ENCODE results near the gene DUS1L.

DNA sequence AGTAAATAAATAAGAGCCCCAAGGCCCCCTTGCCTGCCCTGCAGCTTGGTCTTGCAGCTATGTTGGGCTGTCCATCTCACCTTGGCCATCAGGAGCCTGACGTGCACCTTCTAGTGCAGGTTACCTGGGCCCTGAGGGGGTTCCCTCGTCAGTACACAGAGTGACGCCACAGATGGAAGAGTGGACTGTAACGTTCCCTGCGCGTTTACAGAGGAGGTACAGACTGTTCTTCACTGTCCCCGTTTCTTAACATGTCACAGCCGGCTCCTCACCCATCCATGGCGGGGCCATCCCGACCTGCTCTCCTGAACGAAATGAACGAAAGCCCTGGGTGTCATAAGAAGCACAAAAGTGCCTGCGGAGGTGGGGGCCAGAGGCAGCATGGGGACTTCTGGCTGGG lies 48.3 kb upstream of the DUS1L start:
- TF ChIP-seq, protein P1, sequence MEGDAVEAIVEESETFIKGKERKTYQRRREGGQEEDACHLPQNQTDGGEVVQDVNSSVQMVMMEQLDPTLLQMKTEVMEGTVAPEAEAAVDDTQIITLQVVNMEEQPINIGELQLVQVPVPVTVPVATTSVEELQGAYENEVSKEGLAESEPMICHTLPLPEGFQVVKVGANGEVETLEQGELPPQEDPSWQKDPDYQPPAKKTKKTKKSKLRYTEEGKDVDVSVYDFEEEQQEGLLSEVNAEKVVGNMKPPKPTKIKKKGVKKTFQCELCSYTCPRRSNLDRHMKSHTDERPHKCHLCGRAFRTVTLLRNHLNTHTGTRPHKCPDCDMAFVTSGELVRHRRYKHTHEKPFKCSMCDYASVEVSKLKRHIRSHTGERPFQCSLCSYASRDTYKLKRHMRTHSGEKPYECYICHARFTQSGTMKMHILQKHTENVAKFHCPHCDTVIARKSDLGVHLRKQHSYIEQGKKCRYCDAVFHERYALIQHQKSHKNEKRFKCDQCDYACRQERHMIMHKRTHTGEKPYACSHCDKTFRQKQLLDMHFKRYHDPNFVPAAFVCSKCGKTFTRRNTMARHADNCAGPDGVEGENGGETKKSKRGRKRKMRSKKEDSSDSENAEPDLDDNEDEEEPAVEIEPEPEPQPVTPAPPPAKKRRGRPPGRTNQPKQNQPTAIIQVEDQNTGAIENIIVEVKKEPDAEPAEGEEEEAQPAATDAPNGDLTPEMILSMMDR (conservative IDR thresholded peaks at IDR 0.05; ENCODE audit: low read depth in 2 of 2) = no peak
- TF ChIP-seq POLR2AphosphoS5 (IDR thresholded peaks at IDR 0.05; ENCODE audit: low read depth) (no peak), EZH2 (IDR thresholded peaks at IDR 0.05; ENCODE audit: low read depth, unreplicated experiment) (no peak), ETS1 (IDR thresholded peaks at IDR 0.05) (no peak), ZNF114 (CRISPR knock-in tag; IDR thresholded peaks at IDR 0.05) (no peak), CREB1 (CRISPR knock-in tag; IDR thresholded peaks at IDR 0.05; ENCODE audit: low read depth) (no peak), EZH2phosphoT487 (IDR thresholded peaks at IDR 0.05; ENCODE audit: unreplicated experiment) (no peak), JUNB (IDR thresholded peaks at IDR 0.05; ENCODE audit: unreplicated experiment) (no peak), REST (IDR thresholded peaks at IDR 0.05; ENCODE audit: unreplicated experiment) (no peak), ZNF331 (CRISPR knock-in tag; IDR thresholded peaks at IDR 0.05; ENCODE audit: low read depth) (no peak), STAT1 (IDR thresholded peaks at IDR 0.05; ENCODE audit: unreplicated experiment) (no peak), NANOG (IDR thresholded peaks at IDR 0.05; ENCODE audit: borderline replicate concordance) (no peak)

Measured in GM23338 (cell line).